HG03378 (cell line): ENCODE results near the gene LONP1.

ENCODE experiments used
- ATAC-seq: cut with Tn5 transposase; IDR thresholded peaks from one replicate; pipeline ENCODE4 v1.9.1; 2021; ENCODE audit warnings: mild to moderate bottlenecking, moderate library complexity; ENCODE audit not compliant: unreplicated experiment

The LONP1 gene

DNA sequence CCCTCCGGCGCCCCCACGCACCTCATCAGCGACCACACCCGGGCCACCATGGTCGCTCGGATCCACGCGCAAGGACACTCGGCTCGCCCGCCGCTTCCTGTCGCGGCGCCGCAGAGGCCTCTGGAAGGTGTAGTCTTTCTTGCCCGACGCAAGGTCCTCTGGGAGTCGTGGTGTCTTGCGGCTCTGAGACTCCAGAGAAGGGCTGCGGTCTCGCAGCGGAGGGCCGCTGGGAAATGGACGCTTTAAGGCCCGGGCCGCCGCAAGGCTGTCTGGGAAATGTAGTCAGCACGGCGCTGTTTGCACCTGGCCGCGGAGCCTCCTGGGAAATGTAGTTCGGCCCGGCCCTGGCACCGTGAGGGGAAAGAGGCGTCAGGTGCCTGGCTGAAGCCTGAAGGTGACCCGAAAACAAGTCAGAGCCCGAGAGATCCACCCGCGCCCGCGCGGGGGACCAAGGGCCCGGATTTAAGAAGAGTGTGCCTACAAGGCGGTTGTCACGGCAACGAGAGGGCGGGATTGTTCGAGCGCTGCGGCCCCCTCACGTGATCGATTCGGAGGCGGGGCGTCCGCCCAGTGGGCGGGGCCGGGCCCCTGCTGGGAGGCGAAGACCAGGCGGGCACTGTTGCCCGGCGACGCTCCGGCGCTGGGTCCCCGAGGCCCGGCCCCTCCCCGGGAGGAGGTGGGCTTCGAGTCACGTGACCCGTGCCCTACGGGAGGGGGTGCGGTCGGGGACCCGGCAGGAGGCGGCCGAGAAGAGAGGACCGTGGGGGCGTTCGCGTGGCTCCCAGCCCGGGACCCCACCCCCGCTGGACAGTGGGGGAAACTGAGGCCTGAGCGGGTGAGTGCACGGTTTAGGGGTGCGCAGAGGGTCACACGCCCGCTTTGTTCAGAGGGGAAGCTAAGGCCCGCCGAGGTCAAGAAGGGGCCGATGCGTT is 39.2 kb downstream of the LONP1 start, which contains the start of the genes HSD11B1L and MICOS13:
Gene HSD11B1L (plus strand): TSS at position 591 of the 932 bp plus-strand sequence. CDS start 3,806 bp downstream, outside the sequence.
Gene MICOS13 (minus strand): TSS at position 80 of the 932 bp plus-strand sequence. CDS start 30 bp downstream, at position 50.
- peak; percentile 84 for ATAC-seq

DNA sequence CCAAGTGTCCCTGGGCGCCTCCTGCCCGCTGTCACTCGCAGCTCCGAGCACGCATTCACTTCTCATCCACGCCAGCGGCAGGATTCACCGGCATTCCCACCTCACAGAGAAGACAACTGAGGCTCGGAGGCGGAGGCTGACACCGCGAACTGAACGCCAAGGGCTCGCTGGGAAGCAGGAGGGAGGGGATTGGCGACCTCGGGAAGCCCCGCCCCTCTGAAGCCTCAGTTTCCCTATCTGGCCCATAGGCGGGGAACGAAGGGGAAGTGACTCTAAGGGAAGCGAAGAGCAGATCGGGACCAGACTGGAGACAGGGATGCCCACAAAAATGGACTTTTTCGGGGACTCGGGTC is 39.9 kb downstream of the LONP1 start:
- no peak for ATAC-seq

DNA sequence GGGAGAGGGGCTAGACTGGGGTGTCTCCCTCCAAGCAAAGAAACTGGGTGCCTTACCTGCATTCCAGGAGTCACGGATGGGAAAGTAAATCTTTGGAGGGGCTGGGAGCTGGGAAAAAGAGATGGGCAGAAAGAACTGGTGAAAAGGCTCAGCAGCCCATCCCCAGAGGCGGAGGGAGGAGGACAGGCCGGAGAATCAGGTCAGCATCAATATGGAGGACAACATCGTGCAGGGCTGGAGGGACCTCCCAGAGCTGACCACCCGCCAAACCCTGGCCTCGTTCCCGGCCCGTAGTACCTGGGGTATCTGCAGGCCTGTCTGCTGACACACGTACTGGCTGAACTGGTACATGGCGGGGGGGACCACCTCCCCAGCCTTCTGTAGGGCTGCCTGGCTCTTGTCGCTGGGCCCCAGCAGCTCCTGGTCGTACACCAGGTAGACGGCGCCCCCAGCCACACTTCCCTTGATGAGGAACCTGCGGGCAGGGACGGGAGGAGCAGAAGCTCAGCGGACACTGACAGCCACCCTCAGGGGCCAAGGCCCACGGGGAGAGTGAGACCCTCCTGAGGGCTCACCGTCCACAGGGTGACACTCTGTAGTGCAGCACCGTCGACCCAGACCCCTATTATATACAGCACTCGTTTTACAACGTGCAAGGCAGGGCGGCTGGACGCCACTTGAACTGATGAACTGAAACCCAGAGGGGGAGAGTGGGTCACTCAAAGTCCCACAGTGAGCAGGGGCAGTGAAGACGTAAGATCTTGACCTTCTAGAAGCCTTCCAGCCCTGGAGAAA is 40.5 kb downstream of the LONP1 start:
- no peak for ATAC-seq

DNA sequence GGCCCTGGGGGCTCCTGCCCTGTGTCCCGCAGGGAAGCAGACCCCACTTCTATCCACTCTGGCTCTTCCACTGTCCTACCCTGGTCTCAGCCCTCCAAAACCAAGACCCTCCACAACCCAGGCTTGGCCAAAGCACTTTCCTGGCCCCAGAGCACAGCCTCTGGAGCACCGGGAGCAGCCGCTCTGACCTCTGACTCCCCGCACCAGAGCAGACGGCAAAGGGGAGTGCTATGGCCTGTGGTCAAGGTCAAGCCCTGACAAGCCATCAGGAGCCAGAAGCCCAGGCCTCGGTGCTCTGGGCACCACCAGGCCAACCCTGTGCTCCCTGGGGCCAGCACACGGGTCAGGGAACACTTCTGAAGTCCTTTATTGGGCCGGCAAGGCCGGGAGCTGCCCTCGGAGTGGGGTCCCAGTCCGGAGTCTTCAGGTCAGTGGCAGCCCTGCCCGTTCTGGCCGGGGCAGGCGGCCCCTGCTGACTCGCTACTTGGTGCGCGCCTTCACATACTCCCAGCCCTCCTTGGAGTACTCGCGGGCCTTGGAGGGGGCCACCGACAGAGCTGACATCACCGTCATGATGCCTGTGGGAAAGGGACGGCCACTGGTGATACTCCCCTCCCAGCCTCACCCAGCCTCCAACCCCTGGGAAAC is 41.8 kb downstream of the LONP1 start:
- ATAC-seq = no peak

DNA sequence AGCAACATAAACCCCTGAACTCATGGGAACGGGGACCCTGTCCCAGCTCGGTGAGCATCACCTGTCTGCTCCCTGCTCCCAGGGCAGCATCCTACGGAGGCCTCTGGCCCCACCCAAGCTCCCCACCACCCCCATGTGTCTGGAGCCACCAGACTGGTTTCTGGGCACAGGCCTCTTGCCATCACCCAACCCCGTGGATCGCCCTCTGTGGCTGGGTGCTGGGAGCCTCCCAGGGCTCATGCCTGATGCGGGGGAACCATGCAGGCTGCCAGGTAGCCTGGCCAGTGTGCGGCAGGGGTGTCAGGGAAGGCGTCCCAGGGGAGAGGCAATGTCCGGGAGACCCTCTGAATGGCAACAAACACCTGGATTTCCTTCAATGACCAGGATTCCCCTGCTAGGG is 42.4 kb downstream of the LONP1 start:
- ATAC-seq = no peak

DNA sequence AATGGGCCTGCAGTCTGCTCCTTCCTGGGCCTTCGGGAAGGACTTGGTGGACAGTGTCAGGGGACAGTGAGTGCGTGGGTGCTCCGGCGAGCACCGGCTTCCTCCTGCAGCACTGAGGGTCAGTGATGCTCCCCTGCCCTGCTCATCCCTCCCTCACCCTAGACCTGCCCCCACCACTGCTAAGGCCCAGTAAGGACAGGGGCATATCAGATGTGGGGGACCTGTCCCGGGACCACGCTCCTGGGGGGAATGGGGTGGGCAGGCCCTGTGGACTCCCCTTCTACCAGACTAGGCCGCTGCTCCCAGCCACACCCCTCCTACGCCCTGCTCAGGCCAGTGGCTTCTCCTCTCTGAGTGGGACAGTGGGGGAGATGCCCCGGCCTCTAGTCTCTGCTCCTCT is 42.8 kb downstream of the LONP1 start:
- ATAC-seq = no peak

DNA sequence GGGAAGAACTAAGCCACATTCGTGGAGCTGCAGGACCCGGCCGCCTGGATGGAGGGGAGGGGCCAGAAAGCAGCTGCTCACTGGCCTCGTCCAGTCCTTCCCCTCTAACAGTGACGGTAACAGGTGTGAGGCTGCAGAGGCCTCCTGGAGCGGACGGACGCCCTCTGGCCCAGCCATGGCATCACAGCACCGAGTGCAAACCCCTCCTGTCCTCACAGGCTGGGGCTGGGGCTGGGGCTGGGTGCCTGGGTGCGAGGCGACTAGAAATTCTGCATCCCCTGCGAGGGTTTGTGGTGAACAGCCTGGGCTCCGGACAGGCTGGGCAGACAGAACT is 43.2 kb downstream of the LONP1 start:
- ATAC-seq = no peak

DNA sequence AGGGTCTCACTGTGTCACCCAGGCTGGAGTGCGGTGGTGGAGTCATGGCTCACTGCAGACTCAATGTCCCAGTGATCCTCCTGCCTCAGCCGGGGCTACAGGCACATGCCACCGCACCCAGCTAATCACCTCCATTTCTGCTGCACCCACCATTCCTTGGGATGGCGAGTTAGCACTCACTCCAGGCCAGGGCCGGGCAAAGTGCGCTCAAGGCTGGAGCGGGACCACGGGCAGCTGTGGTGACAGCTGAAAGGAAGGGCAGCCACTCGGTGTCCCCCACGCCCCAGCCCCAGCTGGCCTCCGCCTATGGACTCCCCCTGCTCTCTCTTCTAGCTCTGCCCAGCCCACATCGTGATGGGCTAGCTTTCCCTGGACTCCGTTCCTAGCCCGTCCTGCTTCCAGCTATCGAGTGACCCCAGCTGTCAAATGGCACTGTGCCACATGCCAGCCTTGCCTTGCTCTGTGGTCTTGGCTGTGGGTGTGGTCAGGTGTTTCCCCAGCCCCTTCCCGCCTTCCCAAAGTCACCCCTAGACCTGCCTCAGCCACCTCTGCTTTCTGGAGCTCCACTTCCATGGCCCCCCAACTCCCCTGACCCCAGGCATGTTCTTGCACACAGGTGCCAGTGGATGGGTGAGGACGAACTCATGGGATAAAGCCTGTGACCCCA is 43.7 kb downstream of the LONP1 start:
- no peak for ATAC-seq

DNA sequence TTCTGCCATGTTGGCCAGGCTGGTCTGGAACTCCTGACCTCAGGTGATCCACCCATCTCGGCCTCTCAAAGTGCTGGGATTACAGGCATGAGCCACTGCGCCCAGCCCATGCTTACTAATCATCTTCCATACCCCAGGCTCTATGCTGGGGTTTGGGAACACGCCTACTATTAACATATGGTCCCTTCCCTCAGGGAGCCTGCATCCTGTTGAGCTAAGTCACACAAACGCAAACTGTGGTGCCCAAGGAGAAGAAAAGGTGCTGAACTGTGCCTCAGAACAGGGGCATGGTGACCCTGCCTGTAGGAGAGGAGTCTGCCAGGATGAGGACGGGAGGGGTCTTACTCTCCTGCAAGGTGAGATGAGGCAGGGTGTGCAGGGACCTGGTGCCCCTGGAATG is 45.2 kb downstream of the LONP1 start:
- no peak for ATAC-seq

DNA sequence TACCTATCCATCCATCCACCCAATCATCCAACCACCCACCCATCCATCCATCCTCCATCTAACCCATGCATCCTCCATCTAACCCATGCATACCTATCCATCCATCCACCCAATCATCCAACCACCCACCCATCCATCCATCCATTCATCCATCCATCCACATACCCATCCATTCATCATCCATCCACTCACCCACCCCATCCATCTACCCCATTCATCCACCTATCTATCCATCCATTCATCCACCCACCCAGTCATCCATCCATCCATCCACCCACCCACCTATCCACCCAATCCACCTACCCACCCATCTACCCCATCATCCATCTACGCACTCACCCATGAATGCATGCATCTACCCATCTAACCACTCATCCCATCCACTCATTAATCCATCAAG is 46.2 kb downstream of the LONP1 start:
- ATAC-seq = no peak

DNA sequence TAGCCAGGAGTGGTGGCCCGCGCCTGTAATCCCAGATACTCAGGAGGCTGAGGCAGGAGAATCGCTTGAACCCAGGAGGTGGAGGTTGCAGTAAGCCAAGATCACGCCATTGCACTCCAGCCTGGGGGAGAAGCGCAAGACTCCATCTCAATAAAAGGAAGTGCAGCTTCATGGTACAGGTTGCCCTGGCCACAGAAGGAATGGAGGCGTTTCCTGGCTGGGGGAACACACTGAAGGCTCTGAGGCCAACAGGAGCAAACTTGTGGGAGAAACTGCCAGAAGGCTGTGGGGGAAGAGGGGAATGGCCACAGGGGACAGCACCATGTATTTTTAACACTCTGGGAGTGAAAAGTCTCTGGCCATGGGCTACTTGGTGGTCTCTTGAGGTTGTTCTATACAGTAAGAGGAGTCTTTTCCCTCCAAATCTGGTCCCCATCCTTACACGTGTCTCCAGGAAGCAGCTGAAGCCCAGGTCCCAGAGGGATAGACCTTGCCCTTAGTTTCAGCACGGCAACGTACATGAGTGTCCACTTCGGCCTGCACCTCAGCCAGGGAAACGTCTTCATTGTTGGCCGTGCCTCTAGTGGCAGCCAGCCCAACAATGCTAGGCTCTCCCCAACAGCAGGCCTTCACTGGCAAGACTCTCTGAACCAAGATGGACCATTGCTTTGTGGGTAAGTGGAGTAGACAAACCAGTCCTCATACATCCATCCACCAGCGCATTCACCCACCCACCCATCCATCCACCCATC is 47.1 kb downstream of the LONP1 start:
- ATAC-seq = no peak

DNA sequence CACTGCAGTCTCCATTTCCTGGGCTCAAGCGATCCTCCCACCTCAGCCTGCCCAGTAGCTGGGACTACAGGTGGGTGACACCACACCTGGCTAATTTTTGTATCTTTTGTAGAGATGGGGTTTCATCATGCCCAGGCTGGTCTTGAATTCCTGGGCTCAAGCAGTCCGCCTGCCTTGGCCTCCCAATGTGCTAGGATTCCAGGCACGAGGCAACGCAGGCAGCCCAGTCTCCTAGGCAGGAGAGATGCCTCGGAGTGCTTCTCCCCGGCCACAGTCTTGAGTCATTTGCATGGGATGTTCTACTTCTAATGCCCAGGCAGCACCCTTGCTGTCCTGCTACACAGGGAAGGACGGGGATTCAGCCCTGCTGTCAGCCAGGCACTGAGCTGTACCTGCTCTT is 48.3 kb downstream of the LONP1 start:
- ATAC-seq = no peak

DNA sequence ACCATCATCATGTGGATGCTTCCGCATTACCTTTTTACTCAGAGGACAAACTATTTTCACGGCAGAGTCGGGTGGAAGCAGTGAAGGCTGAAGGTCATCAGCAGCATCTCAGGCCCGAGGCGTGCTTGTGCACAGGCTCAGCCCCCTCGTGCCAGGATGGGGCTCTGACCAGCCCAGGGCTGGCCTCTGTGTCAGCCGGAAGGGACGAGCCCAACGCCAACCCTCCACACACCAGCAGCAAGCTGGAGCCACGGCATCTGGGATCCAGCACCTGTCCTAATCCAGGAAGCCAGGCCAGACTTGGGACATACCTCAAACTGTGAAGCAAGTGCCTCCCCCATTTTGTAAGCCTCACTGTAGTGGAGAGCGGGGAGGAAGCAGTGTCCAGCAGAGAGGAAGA is 50.7 kb downstream of the LONP1 start:
- ATAC-seq = no peak

DNA sequence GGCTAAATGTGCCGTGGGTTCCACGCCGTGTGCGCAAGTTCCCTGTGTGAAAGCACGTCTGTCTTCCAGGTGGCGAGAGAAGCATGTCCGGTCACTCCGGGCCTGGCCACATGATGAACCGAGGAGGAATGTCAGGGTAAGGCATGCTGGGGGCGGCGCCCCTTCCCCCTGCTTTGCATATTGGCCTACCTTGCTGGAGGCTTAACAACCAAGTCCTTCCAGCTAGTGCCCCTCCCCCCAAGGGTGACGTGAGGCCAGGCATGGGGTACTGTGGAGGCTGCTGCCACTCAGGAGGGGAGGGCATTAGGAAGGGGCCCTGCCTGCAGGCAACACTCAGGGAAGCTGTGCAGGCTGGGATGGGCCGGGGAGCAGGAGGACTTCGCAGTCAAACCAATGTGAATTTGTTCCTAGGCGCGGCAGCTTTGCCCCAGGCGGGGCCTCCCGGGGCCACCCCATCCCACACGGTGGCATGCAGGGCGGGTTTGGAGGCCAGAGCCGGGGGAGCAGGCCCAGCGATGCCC is 52.1 kb downstream of the LONP1 start:
- ATAC-seq = no peak

DNA sequence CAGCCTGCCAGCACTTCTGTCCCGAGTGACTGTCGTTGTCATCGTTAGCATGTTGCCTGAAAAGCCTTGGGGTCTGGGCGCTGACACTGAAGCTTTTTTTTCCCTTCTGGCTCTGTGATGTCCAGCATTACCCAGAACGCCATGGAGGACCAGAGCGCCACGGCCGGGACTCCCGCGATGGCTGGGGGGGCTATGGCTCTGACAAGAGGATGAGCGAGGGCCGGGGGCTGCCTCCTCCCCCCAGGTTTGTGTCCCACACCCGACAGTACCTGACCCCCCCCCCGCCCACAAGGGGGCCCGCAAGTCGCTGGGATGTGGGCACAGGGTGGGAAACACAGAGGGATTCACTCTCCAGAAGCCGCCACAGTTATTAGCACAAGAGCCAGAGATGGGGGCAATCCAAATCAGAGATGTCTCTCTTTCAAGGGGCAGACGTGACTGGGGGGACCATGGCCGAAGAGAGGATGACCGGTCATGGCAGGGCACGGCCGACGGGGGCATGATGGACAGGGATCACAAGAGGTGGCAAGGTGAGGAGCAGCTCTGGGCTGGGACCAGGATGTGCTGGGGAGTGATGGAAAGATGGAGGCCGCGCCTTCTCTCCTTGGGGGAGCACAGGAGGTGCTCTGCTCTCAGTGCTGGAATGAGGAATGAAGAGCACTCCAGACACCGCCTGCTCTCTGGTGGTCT is 52.9 kb downstream of the LONP1 start:
- no peak for ATAC-seq

DNA sequence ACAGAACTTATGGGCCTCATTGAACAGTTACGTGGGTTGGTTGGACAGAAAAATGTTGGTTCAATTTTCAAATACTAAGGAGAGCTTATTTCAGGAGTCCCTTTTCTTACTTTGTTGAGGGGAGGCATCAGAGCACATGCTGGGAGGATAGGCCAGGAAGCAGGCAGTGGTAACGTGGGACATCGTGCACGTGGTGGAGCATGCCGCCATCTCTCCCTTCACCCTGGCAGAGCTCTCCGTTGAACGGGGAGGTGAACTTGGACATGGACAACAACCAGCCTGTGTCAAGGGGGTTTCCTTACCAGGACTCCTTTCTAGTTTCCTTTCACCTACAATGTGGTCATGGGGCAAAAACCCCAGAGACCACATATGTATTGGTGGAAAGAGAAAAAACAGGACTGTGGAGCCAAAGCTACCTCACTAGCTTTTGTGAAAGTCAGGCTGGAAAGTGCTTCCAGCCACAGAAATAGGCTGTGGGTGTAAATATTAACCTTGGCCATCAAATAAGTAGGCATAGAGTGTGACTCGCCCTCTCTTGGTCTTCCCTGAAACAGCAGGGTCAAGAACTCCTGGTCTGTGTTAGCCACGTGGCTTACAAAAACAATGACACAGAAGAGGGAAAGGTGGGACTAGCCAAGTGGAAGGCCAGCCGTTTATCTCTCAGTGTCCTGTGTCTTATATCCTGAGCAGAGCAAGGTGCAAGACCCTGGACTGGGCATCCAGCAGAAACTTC is 54.0 kb downstream of the LONP1 start:
- ATAC-seq = no peak

DNA sequence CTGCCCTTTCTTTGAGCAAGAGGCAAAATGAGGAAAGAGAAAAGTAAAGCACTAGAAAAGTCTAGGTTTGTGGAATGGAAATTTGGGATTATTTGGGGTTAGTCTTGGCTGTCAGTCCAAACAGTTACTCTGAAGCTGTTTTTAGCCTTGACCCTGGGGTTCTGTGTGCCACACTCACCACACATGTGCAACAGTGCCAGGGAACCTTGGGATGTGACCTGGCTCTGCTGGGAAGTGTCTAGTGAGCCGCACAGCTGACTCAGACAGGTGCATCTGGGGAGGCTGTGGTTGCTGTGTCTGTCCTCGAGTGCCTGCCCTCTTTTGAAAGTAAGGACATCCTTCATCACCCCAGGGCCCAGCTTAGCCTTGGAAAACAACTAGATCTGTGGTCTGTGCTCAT is 55.4 kb downstream of the LONP1 start:
- ATAC-seq = no peak

DNA sequence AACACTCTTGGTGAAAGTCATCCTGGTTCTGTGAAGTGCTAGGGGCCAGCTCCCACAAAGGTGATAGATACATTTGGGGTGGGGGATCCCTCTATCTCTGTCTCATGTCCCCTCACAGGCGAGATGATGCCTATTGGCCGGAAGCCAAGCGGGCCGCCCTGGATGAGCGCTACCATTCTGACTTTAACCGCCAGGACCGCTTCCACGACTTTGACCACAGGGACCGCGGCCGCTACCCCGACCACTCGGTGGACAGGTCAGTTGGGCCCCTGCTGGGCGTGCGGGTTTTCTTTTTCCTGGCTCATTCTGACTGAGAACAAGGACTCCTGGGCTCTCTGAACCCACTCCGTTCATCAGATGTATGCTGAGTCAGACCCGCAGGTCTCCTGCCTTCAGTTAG is 56.0 kb downstream of the LONP1 start:
- ATAC-seq = no peak

DNA sequence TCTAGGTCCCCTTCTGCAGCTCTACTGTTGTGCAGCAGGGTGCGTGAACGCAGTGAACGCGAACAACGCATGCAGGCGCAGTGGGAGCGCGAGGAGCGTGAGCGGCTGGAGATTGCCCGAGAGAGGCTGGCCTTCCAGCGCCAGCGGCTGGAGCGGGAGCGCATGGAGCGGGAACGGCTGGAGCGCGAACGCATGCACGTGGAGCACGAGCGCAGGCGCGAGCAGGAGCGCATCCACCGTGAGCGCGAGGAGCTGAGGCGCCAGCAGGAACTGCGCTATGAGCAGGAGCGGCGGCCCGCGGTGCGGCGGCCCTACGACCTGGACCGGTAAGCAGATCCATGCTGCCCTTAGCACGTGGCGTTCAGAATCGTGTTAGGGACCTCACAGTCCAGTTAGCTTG is 58.5 kb downstream of the LONP1 start:
- ATAC-seq = no peak
